Cardiac fibroblast (primary cell): ENCODE data around the gene TRIM10.
A peak's percentile ranks its signal among the peaks of the same experiment; 100 is the strongest.

Source experiments
- DNase-seq, 2 donors: peaks; one replicate each; pipeline versions ENCODE4 v3.0.0 to v3.0.0-alpha.2; 2010; ENCODE audit warnings: low read depth in 2 of 2
- H3K4me3 ChIP-seq, 2 donors: replicated peaks in 1 of 2; 1 replicate in 1 of 2; 2 replicates in 1 of 2; pipeline ENCODE4 v1.5.1; 2011; ENCODE audit warnings: low read depth in 2 of 2, low read length in 2 of 2, mild to moderate bottlenecking in 2 of 2, moderate library complexity in 1 of 2
- CTCF ChIP-seq: IDR thresholded peaks from one replicate; pipeline ENCODE4 v1.5.1; 2011; ENCODE audit warnings: low read depth, mild to moderate bottlenecking, low read length, inconsistent platforms

Gene TRIM10

GRCh38 chr6:30157999-30158398, 3.0 kb downstream of the TRIM10 start:
- H3K4me3 ChIP-seq: no peak overlapping the region
- DNase-seq: no peak
- TF ChIP-seq CTCF: no peak

DNA sequence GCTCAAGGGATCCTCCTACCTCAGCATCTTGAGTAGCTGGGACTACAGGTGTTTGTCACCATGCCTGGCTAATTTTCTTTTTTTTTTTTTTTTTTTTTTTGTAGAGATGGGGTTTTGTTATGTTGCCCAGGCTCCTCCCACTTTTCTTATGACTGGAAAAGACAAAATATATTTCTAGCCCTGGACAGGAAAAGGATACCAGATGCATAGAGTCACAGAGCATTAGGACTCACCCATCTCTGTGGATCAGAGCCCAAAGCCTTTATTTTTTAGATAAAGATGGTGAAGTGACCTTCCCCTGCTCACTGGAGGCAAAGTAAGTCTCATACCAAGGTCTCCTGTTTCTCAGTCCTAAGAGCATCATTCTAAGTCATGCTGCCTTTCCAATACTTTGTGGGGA, 3.4 kb downstream of the TRIM10 start:
- DNase-seq: no peak
- no peak for TF ChIP-seq CTCF
- no peak overlapping the region for H3K4me3 ChIP-seq

DNA sequence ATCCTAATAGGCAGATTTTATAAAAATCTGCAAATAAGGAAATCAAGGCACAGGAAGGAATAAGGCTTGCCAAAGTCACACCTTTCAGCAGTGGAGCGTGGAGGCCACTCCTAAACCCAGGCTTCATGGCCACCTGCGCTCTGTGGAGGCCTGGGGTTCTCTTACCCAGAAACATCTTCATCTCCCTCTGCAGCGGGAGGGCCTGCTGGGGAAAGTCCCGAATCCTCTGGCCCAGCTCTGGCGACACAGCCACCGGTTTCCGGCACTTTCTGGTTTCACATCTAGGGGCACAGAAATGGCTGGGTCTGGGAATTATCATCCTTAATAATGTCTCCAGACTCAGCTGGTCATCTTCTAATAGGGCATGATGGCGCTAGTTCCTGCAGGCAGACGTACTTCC, 4.2 kb downstream of the TRIM10 start:
- no peak for DNase-seq
- no peak overlapping the region for H3K4me3 ChIP-seq
- TF ChIP-seq CTCF: no peak

DNA sequence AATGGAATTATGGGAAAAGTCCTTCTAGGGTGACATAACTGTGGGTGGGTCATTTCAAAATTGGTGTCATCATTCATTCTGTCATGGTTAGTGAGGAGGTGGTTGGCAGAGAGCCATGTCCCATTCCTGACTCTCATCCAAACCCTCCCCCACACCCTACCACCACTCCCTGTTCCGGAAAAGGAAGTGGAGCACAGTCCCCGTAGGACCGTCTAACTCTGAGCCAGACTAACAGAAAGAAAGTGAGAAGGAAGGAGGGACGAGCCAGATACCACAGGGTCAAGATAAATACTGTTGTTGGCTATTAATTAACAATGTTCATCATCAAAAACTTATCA, 4.8 kb downstream of the TRIM10 start:
- TF ChIP-seq CTCF: no peak
- peak; percentile 72 to 76 for DNase-seq

GRCh38 chr6:30155520-30156261, 5.3 kb downstream of the TRIM10 start:
- TF ChIP-seq CTCF: no peak
- DNase-seq: peak in 1 of 2 donors; percentile 9
- no peak overlapping the region for H3K4me3 ChIP-seq

More for the DNA sequence above, 4.8 kb downstream of the TRIM10 start:
- H3K4me3 ChIP-seq: no peak overlapping the region

- no peak overlapping the region for H3K4me3 ChIP-seq
- no peak for TF ChIP-seq CTCF
- peak; percentile 72 to 84 for DNase-seq
Measured at GRCh38 chr6:30154709-30155519, 6.1 kb downstream of the TRIM10 start.
